Measurements from ENCODE around the gene LHFPL4.
"Not testable (repeated sequence)": the region's sequence is repeated elsewhere in the genome, so short reads cannot be mapped to it uniquely, and the experiment has no call there.

The LHFPL4 gene

GRCh38 chr3:9553021-9553947 lies at the start of gene LHFPL4:
TSS of gene LHFPL4 (minus strand) at chr3:9553822. CDS start at chr3:9552679, 1,143 bp downstream.
- DNase-seq (ENCODE audit: low spot score) = peak; percentile 31

GRCh38 chr3:9602620-9603019 lies 49.0 kb upstream of the LHFPL4 start:
- DNase-seq (ENCODE audit: low spot score) = no peak

GRCh38 chr3:9601006-9601581 lies 47.5 kb upstream of the LHFPL4 start:
- not testable (repeated sequence) for DNase-seq (ENCODE audit: low spot score)

GRCh38 chr3:9600597-9600996 lies 47.0 kb upstream of the LHFPL4 start:
- DNase-seq (ENCODE audit: low spot score) = peak; percentile 4

- no peak for DNase-seq (ENCODE audit: low spot score)
These were observed 45.3 kb upstream of the LHFPL4 start for GRCh38 chr3:9598783-9599387.

- no peak for DNase-seq (ENCODE audit: low spot score)
These were observed 42.3 kb upstream of the LHFPL4 start for GRCh38 chr3:9595877-9596276.

- DNase-seq (ENCODE audit: low spot score) = not testable (repeated sequence)
These were observed 38.2 kb upstream of the LHFPL4 start for GRCh38 chr3:9591781-9592180.

GRCh38 chr3:9590282-9590791 lies 36.7 kb upstream of the LHFPL4 start:
- DNase-seq (ENCODE audit: low spot score) = no peak

GRCh38 chr3:9583792-9584191 lies 30.2 kb upstream of the LHFPL4 start:
- DNase-seq (ENCODE audit: low spot score) = no peak

GRCh38 chr3:9583371-9583770 lies 29.7 kb upstream of the LHFPL4 start:
- DNase-seq (ENCODE audit: low spot score) = no peak

- peak; percentile 0 for DNase-seq (ENCODE audit: low spot score)
These were observed 28.7 kb upstream of the LHFPL4 start for GRCh38 chr3:9582332-9582731.

GRCh38 chr3:9581742-9582141 lies 28.1 kb upstream of the LHFPL4 start:
- DNase-seq (ENCODE audit: low spot score) = no peak

GRCh38 chr3:9569054-9569453 lies 15.4 kb upstream of the LHFPL4 start:
- DNase-seq (ENCODE audit: low spot score) = no peak

GRCh38 chr3:9565316-9565715 lies 11.7 kb upstream of the LHFPL4 start:
- DNase-seq (ENCODE audit: low spot score) = no peak

GRCh38 chr3:9563851-9564250 lies 10.2 kb upstream of the LHFPL4 start:
- DNase-seq (ENCODE audit: low spot score) = no peak

GRCh38 chr3:9560056-9560455 lies 6.4 kb upstream of the LHFPL4 start:
- not testable (repeated sequence) for DNase-seq (ENCODE audit: low spot score)

- peak; percentile 19 for DNase-seq (ENCODE audit: low spot score)
These were observed 409 bp upstream of the LHFPL4 start for GRCh38 chr3:9553948-9554513.

- DNase-seq (ENCODE audit: low spot score) = no peak
These were observed 1.2 kb downstream of the LHFPL4 start for GRCh38 chr3:9552252-9552999.

GRCh38 chr3:9550999-9551398 lies 2.6 kb downstream of the LHFPL4 start:
- no peak for DNase-seq (ENCODE audit: low spot score)

- no peak for DNase-seq (ENCODE audit: low spot score)
These were observed 4.0 kb downstream of the LHFPL4 start for GRCh38 chr3:9549600-9549999.

GRCh38 chr3:9548991-9549390 lies 4.6 kb downstream of the LHFPL4 start:
- DNase-seq (ENCODE audit: low spot score) = no peak

GRCh38 chr3:9542182-9542581 lies 11.4 kb downstream of the LHFPL4 start:
- DNase-seq (ENCODE audit: low spot score) = no peak
